GM18505 (cell line): Measurements from ENCODE around the gene SYAP1.
"Not testable (repeated sequence)": the region's sequence is repeated elsewhere in the genome, so short reads cannot be mapped to it uniquely, and the experiment has no call there.

Experiments
- ATAC-seq: cut with Tn5 transposase; IDR thresholded peaks from one replicate; pipeline ENCODE4 v1.9.1; 2021; ENCODE audit not compliant: unreplicated experiment
- POLR2A ChIP-seq: IDR thresholded peaks from 4 replicates; pipeline ENCODE4 v1.6.1; 2011; ENCODE audit warnings: borderline replicate concordance; ENCODE audit not compliant: insufficient read depth, insufficient read length; ENCODE audit errors: extremely low read depth

SYAP1 gene

DNA sequence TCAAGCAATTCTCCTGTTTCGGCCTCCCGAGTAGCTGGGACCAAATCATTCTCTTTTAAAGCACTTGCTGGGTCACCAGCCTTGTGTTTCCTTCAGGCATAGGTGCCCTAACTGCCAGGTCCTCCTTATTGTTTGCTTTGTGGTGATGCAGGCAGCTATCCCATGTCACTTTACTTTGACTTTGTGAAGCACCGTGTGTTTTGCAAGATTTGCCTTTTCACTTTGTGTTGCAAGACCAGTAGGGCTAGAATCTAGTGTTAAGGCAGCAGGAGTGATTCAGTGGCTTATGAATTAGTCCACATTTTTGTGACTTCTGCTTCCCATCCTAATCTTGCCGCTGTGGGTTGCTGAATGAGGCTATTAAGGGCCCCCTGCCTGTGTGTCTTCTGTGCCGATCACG, 20.2 kb downstream of the SYAP1 start:
- no peak for ATAC-seq
- no peak for TF ChIP-seq POLR2A

GRCh38 chrX:16743604-16744325, 24.4 kb downstream of the SYAP1 start:
- no peak for TF ChIP-seq POLR2A

GRCh38 chrX:16745102-16745501, 25.7 kb downstream of the SYAP1 start:
- no peak for TF ChIP-seq POLR2A
- ATAC-seq = no peak

More at GRCh38 chrX:16743604-16744325, 24.4 kb downstream of the SYAP1 start:
- no peak for ATAC-seq

GRCh38 chrX:16745659-16746058, 26.2 kb downstream of the SYAP1 start:
- no peak for ATAC-seq
- TF ChIP-seq POLR2A = no peak

DNA sequence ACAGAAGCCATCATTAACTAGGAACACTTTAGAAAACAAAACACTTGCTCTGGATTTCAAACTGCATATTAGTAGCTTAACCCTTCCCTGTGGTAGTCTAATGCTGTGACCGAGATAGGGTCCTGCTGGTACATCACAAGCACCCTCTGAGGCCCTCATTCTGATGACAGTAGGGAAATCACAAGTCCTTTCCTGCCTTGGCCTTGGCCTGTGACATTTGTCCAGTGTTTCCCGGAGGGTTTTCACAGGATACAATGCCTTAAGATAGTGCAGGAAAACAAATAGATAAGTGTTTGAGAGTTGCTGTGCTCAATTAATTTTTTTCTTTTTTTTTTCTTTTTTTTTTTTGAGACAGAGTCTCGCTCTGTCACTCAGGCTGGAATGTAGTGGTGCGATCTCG, 29.0 kb downstream of the SYAP1 start:
- no peak for TF ChIP-seq POLR2A

DNA sequence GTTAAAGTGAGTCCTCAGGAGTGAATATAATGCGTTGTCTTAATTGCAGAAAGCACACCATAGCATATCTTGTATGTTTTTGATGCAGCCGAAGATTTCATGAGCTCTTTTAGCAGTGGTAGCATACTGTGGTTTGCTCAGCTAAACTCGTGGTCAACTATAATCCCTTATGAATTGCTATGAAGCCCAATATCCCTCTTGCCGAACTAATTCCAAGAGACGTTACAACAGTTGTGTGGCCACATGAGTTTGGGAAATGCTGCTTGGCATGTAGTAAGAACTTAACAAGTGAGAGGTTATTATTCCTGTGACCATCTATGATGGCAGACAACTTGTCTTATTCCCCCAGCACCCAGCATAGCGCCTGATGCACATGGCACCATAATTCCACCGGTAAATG, 30.7 kb downstream of the SYAP1 start:
- ATAC-seq = no peak
- TF ChIP-seq POLR2A = no peak

More for the DNA sequence above, 29.0 kb downstream of the SYAP1 start:
- ATAC-seq = no peak

DNA sequence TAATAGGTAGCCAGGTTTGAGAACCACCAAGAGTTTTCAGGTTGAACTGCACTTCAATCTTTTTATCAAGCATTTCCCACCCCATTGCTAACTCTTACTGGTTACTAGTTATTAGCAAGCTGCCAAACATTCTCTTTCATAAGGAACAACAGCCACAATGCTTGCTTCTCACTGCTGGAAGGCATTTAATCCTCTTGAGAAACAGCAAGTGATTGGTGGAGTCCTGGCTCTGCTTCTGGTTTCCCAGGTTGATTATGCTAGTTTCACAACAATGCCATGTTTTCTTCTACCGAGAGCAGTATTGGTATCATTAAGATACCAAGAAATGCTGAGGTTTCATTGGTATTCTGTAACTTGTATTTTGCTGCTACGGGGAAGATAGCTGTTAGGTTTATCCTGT, 34.6 kb downstream of the SYAP1 start:
- no peak for TF ChIP-seq POLR2A
- ATAC-seq = no peak

DNA sequence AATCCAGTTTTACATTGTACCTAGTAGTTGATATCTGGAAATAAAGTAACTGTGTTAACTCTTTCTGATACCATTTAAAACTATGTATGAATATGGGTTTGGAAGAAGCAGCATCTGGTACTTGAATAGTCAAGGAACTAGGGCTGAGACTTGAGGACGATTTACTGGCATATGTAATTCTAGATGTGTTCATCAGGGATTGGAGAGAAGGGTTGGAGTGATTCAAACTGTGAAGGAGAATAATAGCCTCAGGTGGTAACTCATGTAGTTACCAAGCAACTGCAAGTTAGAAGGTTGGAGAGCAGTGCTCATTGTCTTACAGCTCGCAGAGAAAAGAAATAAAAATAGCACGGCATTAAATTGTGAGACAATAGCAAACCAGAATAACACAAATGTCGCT, 37.3 kb downstream of the SYAP1 start:
- no peak for ATAC-seq

DNA sequence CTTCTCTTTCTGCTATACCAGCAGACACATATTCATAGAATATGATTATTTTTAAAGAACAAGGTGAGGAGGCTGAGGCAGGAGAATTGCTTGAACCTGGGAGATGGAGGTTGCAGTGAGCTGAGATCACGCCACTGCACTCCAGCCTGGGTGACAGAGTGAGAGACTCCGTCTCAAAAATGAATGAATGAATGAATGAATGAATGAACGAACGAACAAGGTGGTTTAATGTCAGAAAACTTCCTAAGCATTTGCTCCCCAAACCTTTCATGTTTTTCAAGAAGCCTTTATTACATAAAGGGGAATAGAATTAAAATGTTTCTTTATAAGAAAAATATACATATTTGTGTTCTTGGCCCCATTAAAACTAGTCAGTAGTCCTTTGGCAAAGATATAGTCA, 42.1 kb downstream of the SYAP1 start:
- ATAC-seq = not testable (repeated sequence)

More for the DNA sequence above, 37.3 kb downstream of the SYAP1 start:
- no peak for TF ChIP-seq POLR2A

DNA sequence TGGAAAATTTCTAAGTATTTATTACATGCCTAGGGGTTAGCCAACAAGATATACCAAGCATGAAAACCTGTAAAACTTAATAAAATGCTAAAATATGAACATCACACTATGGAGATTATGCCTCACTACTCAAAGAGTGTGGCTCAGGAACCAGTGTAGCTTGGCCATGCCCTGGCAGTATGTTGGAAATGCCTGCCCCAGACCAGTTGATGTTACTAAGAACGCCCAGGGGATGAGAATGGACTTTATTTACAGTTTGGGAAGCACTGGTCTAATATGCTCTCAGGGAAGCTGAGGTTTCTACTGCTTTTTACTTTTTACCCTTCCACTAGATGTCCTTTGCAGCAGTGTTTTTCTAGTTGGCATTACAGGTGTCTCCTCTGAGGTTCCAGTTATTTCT, 43.2 kb downstream of the SYAP1 start:
- ATAC-seq = no peak
- TF ChIP-seq POLR2A = no peak

DNA sequence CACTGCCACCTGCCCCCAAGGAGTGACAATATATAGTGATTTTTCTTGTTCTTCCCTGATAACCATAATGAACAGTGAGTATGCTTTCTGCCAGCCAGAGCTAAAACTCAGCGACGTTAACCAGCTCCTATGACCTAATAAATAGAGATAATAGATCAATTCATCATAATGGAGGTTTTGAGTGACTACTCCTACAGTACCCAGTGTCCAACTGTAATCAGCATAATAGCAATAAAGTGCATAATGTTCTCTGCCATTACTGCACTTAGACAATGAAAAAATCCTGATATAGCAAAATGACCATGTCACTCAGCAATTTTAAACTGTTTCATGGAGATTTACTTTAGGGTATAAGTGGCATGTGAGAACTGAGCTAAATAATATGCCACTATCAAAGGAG, 46.2 kb downstream of the SYAP1 start:
- no peak for ATAC-seq
- no peak for TF ChIP-seq POLR2A

DNA sequence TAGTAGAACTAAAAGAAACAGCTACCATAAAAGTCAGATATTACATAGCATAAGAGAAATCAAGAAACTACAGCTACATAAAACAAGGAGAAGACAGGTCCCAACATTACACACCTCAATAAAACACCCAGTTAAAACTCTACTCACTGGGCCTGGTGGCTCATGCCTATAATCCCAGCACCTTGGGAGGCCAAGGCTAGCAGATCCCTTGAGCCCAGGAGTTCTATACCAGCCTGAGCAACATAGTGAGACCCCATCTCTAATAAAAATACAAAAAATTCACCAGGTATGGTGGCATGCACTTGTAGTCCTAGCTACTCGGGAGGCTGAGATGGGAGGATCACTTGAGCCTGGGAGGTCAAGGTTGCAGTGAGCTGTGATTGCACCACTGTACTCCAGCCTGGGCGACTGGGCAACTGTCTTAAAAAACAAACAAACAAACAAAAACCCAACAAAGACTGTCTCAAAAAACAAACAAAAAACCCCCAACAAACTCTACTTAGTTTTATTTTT, 51.6 kb downstream of the SYAP1 start:
- no peak for TF ChIP-seq POLR2A
- no peak for ATAC-seq

- no peak for ATAC-seq
- peak; percentile 44 for TF ChIP-seq POLR2A
Observed at GRCh38 chrX:16771483-16772398, 52.3 kb downstream of the SYAP1 start.

DNA sequence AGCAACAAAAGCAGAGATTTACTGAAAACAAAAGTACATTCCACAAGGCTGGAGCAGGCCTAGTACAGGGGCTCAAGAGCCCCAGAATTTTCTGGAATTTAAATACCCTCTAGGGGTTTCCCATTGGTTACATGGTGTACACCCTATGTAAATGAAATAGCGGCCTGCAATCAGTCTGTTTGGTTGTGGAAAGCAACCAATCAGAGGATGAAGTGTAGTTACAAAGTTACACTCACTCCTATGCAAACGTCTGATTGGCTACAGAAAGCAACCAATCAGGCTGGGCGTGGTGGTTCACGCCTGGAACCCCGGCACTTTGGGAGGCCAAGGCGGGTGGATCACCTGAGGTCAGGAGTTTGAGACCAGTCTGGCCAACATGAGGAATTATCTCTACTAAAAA, 53.0 kb downstream of the SYAP1 start:
- no peak for TF ChIP-seq POLR2A
- no peak for ATAC-seq
